HepG2 (cell line): ENCODE data around the gene TSN.
"Not testable (repeated sequence)": the region's sequence is repeated elsewhere in the genome, so short reads cannot be mapped to it uniquely, and the experiment has no call there.

Experiments used
- EZH2 ChIP-seq: conservative IDR thresholded peaks from 2 replicates; pipeline ENCODE4 v1.6.1; 2012; ENCODE audit warnings: mild to moderate bottlenecking, low read depth, low read length, moderate library complexity
- POLR2A ChIP-seq, 2 experiments: IDR thresholded peaks; 2 replicates each; pipeline ENCODE4 v1.6.1; 2011; ENCODE audit warnings: low read depth in 2 of 2, low read length in 2 of 2, mild to moderate bottlenecking in 1 of 2, moderate library complexity in 1 of 2; ENCODE audit not compliant: insufficient read depth in 1 of 2
- SMAD3 ChIP-seq: sonication (generic); formaldehyde crosslinking; IDR thresholded peaks from 2 replicates; pipeline ENCODE4 v1.4.0; 2020; ENCODE audit warnings: missing genetic modification reagents
- ZNF207 ChIP-seq: fragments of 450-650 bp; IDR thresholded peaks from 2 replicates; pipeline ENCODE4 v1.6.1; 2016; ENCODE audit warnings: antibody characterized with exemption, borderline replicate concordance
- ZNF776 ChIP-seq: sonication (generic); formaldehyde crosslinking; IDR thresholded peaks from 2 replicates; pipeline ENCODE4 v1.4.0; 2020; ENCODE audit warnings: mild to moderate bottlenecking, missing genetic modification reagents
- TF ChIP-seq, protein P1 (sequence below), 2 experiments: sonication (generic) in 1 of 2; formaldehyde crosslinking in 1 of 2; IDR thresholded peaks; 2 replicates each; pipeline versions ENCODE4 v1.5.1 to v1.6.1; 2011 to 2020; ENCODE audit warnings: borderline replicate concordance in 1 of 2, low read depth in 1 of 2, low read length in 1 of 2, mild to moderate bottlenecking in 1 of 2, missing genetic modification reagents in 1 of 2, moderate library complexity in 1 of 2

DNA sequence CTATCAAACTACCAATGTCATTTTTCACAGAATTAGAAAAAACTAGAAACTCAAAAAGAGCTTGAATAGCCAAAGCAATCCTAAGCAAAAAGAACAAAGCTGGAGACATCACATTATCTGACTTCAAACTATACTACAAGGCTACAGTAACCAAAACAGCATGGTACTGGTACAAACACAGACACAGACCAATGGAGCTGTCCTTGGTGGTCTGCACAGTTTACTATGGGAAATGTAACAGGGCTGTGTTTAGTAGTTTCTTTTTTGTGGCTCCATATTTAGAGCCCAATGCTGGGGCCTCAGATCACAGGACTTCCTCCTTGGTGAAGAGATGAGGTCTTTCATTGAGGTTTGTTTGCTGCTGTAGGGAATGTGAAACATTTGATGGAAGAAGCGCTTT lies 61.9 kb downstream of the TSN start:
- TF ChIP-seq, protein P1, sequence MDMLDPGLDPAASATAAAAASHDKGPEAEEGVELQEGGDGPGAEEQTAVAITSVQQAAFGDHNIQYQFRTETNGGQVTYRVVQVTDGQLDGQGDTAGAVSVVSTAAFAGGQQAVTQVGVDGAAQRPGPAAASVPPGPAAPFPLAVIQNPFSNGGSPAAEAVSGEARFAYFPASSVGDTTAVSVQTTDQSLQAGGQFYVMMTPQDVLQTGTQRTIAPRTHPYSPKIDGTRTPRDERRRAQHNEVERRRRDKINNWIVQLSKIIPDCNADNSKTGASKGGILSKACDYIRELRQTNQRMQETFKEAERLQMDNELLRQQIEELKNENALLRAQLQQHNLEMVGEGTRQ (IDR thresholded peaks at IDR 0.05; ENCODE audit: low read depth, low read length), result not testable (repeated sequence)
- TF ChIP-seq, protein P1 (CRISPR knock-in tag; IDR thresholded peaks at IDR 0.05; ENCODE audit: borderline replicate concordance), result not testable (repeated sequence)
- TF ChIP-seq ZNF776 (CRISPR knock-in tag); ZNF207; POLR2A (IDR thresholded peaks at IDR 0.05; ENCODE audit: insufficient read depth in 1 of 2, low read depth in 2 of 2, low read length in 2 of 2); EZH2; SMAD3 (CRISPR knock-in tag): not testable (repeated sequence)
